Panc1 (cell line): ENCODE data around the gene RAB4A.

Experiments used
- CTCF ChIP-seq: fragments of 450-650 bp; IDR thresholded peaks from 2 replicates; pipeline ENCODE4 v1.5.1; 2017; ENCODE audit warnings: mild to moderate bottlenecking
- POLR2AphosphoS5 ChIP-seq: IDR thresholded peaks from 2 replicates; pipeline ENCODE4 v1.6.1; 2012; ENCODE audit warnings: mild to moderate bottlenecking, low read depth, low read length, moderate library complexity

GRCh38 chr1:229268505-229268904, 2.4 kb upstream of the RAB4A start:
- TF ChIP-seq CTCF (no peak), POLR2AphosphoS5 (no peak)
